Stimulated activated naive CD8-positive, alpha-beta T cell treated with anti-CD3 and anti-CD28 coated beads, Interleukin-15, amount 100 ng/mL, for 72 hours (primary cell): Measurements from ENCODE around the gene ZBTB11.
"Not testable (repeated sequence)": the region's sequence is repeated elsewhere in the genome, so short reads cannot be mapped to it uniquely, and the experiment has no call there.

ENCODE experiments used
- ATAC-seq: fragments of 150-1000 bp; cut with Tn5 transposase; 2 replicates; pipeline ENCODE4 v1.10.0; 2021; ENCODE audit warnings: mild to moderate bottlenecking, moderate library complexity
- DNase-seq, 2 donors: peaks; one replicate each; pipeline ENCODE4 v3.0.0; 2021 to 2022
- H3K27ac Mint-ChIP-seq, 2 donors: one replicate each; pipeline ENCODE4 v1.8.0; 2022; ENCODE audit warnings: mild to moderate bottlenecking in 2 of 2, mixed read lengths in 2 of 2, moderate library complexity in 2 of 2
- H3K27me3 Mint-ChIP-seq: one replicate; pipeline ENCODE4 v1.8.0; 2022; ENCODE audit warnings: mixed read lengths
- H3K4me1 Mint-ChIP-seq: one replicate; pipeline ENCODE4 v1.8.0; 2022; ENCODE audit warnings: mild to moderate bottlenecking, mixed read lengths
- H3K4me3 Mint-ChIP-seq, 2 donors: one replicate each; pipeline ENCODE4 v1.8.0; 2022; ENCODE audit warnings: mild to moderate bottlenecking in 2 of 2, mixed read lengths in 2 of 2, moderate library complexity in 1 of 2
- H3K9me3 Mint-ChIP-seq, 2 donors: one replicate each; pipeline ENCODE4 v1.8.0; 2022; ENCODE audit warnings: mixed read lengths in 2 of 2

Gene ZBTB11, protein sequence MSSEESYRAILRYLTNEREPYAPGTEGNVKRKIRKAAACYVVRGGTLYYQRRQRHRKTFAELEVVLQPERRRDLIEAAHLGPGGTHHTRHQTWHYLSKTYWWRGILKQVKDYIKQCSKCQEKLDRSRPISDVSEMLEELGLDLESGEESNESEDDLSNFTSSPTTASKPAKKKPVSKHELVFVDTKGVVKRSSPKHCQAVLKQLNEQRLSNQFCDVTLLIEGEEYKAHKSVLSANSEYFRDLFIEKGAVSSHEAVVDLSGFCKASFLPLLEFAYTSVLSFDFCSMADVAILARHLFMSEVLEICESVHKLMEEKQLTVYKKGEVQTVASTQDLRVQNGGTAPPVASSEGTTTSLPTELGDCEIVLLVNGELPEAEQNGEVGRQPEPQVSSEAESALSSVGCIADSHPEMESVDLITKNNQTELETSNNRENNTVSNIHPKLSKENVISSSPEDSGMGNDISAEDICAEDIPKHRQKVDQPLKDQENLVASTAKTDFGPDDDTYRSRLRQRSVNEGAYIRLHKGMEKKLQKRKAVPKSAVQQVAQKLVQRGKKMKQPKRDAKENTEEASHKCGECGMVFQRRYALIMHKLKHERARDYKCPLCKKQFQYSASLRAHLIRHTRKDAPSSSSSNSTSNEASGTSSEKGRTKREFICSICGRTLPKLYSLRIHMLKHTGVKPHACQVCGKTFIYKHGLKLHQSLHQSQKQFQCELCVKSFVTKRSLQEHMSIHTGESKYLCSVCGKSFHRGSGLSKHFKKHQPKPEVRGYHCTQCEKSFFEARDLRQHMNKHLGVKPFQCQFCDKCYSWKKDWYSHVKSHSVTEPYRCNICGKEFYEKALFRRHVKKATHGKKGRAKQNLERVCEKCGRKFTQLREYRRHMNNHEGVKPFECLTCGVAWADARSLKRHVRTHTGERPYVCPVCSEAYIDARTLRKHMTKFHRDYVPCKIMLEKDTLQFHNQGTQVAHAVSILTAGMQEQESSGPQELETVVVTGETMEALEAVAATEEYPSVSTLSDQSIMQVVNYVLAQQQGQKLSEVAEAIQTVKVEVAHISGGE

DNA sequence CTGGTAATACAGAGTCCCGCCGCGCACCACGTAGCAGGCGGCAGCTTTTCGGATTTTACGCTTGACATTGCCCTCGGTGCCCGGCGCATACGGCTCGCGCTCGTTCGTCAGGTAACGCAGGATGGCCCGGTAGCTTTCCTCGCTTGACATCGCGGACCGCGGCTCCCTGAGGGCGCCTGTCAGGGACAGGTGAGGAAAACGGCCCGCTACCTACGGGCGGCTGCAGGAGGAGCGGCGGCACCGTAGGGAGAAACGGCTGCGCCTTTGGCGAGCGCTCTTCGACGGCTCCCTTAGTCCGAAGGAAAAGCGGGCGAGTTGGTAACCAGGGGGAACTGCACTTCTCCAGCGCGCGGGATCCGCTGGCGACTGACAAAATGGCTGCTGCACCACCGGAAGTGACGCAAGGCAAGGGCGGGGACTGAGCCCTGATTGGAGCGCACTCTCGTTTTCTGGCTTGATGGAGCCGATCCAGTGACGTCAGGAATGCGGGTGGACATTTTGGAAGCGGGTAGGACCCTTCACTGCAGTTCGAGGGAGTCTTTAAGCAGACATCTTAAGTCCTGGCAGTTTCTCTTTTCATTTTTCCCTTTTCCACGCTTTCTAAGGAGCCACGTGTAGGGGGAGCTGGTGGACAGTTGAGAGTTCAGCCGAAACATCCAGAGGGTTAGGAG lies at the start of gene ZBTB11:
Gene ZBTB11, minus strand, starts transcription at position 368 of the 671 bp plus-strand sequence. Its CDS starts 218 bp downstream, at position 150.
- H3K4me3 Mint-ChIP-seq = peak within 1 kb of the TSS; percentile 95 to 96
- DNase-seq = peak; percentile 98 to 99
- H3K27ac Mint-ChIP-seq = peak within 1 kb of the TSS; percentile 96 to 98
- peak; percentile 74 for ATAC-seq
- H3K27me3 Mint-ChIP-seq = no peaks in the 10 kb centered on the region
- H3K4me1 Mint-ChIP-seq = peaks cover 67% of the 10 kb centered on the region
- H3K9me3 Mint-ChIP-seq = no peaks in the 10 kb centered on the region

DNA sequence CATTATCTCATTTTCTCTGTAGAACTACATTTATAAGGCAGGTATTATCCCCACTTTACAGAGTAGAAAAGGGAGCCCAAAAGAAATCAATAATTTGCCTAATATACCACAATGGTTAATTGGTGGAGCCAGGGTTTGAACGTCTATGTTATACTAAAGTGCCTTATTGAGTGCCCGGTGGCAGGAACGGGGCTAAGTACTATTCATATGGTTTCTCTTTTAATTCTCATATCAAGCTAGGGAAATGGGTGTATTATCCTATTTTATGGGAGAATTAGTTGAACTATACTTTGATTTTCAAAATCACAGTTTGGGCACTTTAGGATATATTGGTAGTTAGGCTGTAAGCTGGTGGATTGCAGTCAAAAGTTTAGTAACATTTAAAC lies 49.0 kb upstream of the ZBTB11 start:
- Mint-ChIP-seq H3K9me3 (no peaks in the 10 kb centered on the region), H3K27me3 (no peaks in the 10 kb centered on the region), H3K4me3 (peak overlapping the region; percentile 94 to 99), H3K27ac (peak overlapping the region in 1 of 2 donors; percentile 31), H3K4me1 (peaks cover 33% of the 10 kb centered on the region)
- no peak for DNase-seq
- no peak for ATAC-seq

DNA sequence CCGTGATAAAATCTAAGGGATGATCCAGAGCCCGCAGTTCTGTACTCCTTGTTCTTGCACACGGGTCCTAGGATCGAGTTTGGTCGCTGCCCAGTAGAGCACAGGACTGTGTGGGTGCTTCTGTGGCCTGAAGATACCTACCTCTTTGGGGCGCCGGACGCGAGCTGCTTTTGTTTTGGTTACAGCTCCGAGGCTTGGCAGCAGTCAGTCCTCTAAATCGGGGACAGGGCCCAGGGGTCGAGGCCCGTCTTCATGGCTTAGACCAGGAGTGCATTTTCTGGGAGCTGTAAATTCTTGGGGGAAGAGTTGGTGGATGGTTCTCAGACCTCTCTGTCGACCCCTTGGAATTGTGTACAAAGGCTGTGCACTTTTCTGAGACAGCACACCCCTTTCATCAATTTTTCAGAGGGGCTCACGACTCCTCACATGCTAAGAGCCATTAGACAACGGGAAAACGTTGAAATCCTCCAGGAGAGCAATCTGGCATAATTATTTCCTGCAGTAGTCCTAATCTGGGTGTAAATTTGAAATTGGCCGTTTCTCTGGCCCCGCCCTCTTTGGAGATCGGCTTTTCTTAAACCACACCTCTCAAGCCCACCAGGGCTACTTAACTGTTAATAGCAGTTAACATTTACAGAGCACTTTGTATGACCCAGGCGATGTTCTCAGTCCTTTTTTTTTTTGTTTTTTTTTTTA lies 48.4 kb upstream of the ZBTB11 start:
- peak; percentile 33 to 38 for DNase-seq
- Mint-ChIP-seq H3K4me1 (peaks cover 38% of the 10 kb centered on the region), H3K9me3 (no peaks in the 10 kb centered on the region), H3K27me3 (no peaks in the 10 kb centered on the region), H3K4me3 (peak overlapping the region; percentile 94 to 99), H3K27ac (peak overlapping the region; percentile 59 to 92)
- peak; percentile 37 for ATAC-seq

DNA sequence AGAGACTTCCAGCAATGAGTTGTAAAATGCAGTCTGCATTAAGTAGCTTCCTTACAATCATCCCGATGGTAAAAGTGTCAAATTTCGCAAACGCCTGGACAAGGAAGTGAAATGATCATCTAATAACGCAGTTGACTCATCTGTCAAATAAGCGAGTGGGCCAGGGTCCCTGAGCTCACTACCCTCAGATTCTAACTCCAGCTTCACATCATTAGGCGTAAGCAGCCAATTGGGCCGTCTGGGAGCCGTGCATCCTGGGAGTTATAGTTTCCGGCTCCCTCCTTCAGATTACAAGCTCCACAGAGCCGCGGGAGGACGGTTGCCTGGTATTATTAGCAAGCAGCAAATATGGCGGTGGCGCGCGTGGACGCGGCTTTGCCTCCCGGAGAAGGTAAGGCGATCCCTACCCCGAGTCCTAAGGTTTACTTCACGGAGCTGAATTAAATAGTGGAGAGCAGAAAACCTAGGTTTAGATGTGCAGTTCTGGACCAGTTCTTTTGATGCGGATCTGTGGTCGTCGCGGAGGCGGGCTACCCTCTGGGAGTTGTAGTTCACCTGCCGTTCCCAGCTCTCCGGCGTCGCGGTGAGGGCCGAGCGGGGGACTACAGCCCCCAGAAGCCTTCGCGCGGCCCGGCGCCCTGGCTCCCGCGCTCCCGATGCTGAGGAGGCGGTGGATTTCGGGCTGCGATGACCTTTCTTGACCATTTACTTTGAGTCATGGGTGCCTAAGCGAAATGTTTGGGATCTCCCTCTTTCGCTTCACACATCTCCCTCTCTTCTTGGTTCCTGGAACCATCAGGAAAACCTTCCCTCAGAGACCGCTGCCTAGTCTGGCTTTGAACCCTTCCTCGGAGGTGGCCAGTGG lies 47.6 kb upstream of the ZBTB11 start, which contains the start of gene CEP97:
Gene CEP97, plus strand, starts transcription at position 286 of the 865 bp plus-strand sequence. Its CDS starts 63 bp downstream, at position 349.
- Mint-ChIP-seq H3K4me1 (peaks cover 38% of the 10 kb centered on the region), H3K27me3 (no peaks in the 10 kb centered on the region), H3K4me3 (peak within 1 kb of the TSS; percentile 94 to 99), H3K27ac (peak within 1 kb of the TSS; percentile 92 to 99), H3K9me3 (no peaks in the 10 kb centered on the region)
- DNase-seq (peak; percentile 86 to 90), ATAC-seq (peak; percentile 97)

DNA sequence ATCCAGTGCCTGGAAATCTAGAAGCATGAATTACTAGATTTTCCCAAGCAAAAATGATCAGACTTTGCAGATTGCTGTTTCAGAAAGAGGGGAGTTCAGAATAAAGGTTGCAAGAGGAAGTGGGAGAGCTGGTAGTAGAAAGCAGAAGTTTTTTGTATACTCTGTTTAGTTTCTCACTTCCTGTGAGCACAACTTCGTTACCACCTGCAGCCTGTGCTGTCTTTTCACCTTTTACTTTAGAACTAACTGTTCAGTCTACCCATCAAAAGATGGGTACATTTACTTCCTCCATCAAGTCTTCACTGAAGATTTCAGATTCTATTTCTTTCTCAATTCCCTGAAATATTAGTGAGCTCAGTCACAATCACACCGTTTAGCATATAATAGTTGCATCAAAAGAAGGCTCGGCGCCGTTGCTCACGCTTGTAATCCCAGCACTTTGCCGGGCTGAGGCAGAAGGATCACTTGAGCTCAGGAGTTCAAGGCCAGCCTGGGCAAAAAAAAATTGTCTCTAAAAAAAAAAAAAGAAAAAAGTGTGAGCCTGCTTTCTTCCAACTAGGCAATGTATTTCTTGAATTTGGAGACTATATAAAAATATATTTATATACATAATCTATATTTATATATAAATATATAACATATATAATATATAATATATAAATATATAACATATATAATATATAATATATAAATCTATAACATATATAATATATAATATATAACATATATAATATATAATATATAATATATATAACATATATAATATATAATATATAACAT lies 45.7 kb upstream of the ZBTB11 start:
- no peaks in the 10 kb centered on the region for H3K27me3 Mint-ChIP-seq
- no peak for ATAC-seq
- H3K27ac Mint-ChIP-seq = peak overlapping the region in 1 of 2 donors; percentile 1

DNA sequence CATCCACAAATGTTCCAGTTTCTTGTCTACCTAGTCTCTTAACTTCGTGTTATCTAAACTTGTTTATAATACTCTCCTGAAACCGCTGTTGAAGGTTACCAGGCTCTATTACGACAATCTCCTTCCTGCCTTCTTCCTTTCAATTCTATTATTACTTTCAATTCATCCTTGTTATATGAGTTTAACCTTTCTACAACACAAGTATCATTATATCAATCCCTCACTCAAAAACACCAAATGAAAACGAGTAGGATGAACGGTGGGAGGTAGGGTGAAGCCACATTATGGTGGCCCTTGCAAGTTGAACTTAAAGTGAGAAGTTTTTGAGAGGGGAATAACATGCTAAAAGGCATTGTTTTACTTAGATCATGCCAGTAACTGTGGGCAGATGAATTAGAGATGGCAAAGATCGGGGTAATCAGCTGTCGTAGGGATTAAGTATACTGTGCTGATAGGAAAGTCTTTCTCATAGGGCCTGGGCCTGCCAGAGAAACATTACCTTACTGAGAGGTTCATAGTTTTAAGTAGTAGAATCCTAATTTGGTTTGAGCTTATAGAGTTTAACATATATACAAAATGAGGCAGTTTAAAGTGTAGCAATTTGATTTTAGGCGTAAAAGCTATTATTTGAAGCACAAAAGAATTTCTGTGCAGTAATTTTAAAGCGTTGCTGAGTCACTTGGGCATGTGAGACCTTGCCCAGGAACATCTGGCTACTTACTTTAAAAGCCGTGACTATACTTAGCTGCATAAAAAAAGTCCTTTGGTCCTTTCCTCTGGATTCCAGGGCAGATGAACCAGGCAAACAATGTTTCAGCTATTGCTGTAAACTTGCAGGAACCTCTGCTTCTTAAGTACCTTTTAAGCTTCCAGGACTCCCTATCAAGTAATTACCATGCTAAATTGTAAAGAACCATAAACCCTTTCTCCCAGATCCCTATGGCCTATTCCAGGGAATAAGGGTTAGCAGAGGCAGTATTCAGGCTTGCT lies 44.2 kb upstream of the ZBTB11 start:
- no peaks in the 10 kb centered on the region for H3K9me3 Mint-ChIP-seq
- peak overlapping the region; percentile 47 to 54 for H3K4me3 Mint-ChIP-seq
- H3K27ac Mint-ChIP-seq = peak overlapping the region; percentile 54 to 60
- peaks cover 31% of the 10 kb centered on the region for H3K4me1 Mint-ChIP-seq
- H3K27me3 Mint-ChIP-seq = no peaks in the 10 kb centered on the region
- ATAC-seq = no peak
- no peak for DNase-seq

More for the DNA sequence above, 45.7 kb upstream of the ZBTB11 start:
- H3K4me3 Mint-ChIP-seq = peak overlapping the region; percentile 28 to 54
- no peak for DNase-seq
- no peaks in the 10 kb centered on the region for H3K9me3 Mint-ChIP-seq
- H3K4me1 Mint-ChIP-seq = peaks cover 38% of the 10 kb centered on the region

DNA sequence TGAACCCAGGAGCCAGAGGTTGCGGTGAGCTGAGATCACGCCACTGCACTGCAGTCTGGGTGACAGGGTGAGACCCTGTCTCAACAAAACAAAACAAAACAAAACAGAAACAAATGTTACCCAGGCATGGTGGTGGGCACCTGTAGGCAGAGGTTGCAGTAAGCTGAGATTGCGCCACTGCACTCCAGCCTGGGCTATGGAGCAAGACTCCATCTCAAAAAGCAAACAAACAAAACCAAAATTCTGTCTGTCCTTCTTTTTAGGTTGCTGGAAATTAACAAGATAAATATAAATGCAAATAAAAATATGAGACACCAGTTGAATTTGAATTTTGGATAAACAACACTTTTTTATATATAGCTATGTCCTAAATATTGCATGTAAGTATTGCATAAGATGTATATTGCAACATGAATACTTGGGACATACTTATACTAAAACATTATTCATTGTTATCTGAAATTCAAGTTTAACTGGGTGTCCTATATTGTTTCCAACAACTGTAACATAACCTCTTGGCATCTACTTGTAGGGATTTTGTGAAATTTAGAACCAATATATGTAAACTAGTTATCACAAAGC lies 42.8 kb upstream of the ZBTB11 start:
- no peak for DNase-seq
- no peak overlapping the region for H3K27ac Mint-ChIP-seq
- ATAC-seq = no peak
- H3K4me1 Mint-ChIP-seq = peaks cover 31% of the 10 kb centered on the region
- no peaks in the 10 kb centered on the region for H3K27me3 Mint-ChIP-seq
- no peaks in the 10 kb centered on the region for H3K9me3 Mint-ChIP-seq
- no peak overlapping the region for H3K4me3 Mint-ChIP-seq

DNA sequence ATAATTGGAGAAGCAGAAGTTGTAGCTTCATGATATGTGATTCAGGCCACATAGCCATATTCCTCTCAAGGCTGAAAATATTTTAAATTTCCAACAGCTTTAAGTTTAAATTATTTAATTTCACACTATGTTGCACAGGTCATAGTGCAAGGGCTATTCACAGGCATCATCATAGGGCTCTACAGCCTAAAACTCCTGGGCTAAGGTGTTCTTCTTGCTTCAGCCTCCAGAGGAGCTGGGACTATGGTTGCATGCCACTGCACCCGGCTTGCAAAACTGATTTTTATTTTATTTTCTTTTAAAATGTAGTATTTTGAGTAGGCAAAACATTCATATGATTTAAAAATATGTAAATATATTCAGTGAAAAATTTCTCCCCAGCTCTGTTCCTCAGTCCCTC lies 41.5 kb upstream of the ZBTB11 start:
- Mint-ChIP-seq H3K4me1 (peaks cover 25% of the 10 kb centered on the region), H3K27me3 (no peaks in the 10 kb centered on the region), H3K27ac (no peak overlapping the region), H3K9me3 (no peaks in the 10 kb centered on the region), H3K4me3 (no peak overlapping the region)
- DNase-seq (no peak), ATAC-seq (no peak)

DNA sequence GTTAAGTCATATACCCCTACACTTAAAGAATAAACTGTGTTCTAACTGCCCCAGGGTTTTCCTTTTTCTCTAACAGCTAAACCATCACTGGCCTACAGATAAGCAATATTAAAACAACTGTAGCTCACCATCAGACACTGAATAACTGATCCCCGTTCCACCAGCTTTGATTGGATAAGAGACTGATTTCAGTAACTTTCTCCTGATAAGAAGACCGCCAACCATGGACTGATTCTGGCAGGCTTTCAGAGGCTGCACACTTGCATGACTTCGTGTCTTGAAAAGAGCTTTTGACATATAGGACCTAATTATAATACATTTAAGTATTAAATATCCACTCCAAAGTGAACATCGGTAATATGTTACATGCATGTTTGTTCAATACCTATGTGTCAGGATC lies 32.2 kb upstream of the ZBTB11 start:
- Mint-ChIP-seq H3K27ac (no peak overlapping the region), H3K4me3 (no peak overlapping the region), H3K4me1 (no peaks in the 10 kb centered on the region), H3K9me3 (no peaks in the 10 kb centered on the region), H3K27me3 (no peaks in the 10 kb centered on the region)
- no peak for ATAC-seq
- DNase-seq = no peak

DNA sequence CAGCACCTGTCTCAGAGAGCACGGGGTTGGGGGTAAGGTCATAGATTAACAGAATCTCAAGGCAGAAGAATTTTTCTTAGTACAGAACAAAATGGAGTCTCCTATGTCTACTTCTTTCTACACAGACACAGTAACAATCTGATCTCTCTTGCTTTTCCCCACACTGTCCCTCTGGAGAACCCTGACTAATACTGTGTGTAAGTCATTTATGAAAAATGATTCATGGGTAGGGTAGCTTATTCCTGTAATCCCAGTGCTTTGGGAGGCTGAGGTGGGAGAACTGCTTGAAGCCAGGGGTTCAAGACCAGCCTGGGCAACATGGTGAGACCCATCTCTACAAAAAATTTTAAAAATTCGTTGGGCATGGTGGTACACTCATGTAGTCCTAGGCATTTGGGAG lies 27.7 kb upstream of the ZBTB11 start:
- DNase-seq, ATAC-seq, H3K27ac Mint-ChIP-seq, H3K4me1 Mint-ChIP-seq, H3K9me3 Mint-ChIP-seq, H3K27me3 Mint-ChIP-seq, H3K4me3 Mint-ChIP-seq: not testable (repeated sequence)

DNA sequence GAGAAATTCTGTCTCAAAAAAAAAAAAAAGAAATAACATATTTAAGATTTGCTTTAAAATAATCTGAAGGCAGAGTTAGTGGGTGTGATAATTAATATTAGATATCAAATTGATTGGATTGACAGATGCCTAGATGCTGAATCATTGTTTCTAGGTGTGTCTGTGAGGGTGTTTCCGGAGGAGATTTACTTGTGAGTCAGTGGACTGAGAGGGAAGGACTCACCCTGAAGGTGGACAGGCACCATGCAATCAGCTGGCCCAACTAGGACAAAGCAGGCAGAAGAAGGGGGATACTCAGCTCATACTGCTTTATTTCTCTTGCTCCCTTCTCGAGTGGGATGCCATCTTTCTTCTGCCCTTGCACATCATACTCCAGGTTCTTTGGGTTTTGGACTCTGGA lies 26.2 kb upstream of the ZBTB11 start:
- no peaks in the 10 kb centered on the region for H3K27me3 Mint-ChIP-seq
- no peak overlapping the region for H3K27ac Mint-ChIP-seq
- H3K9me3 Mint-ChIP-seq = no peaks in the 10 kb centered on the region
- H3K4me1 Mint-ChIP-seq = no peaks in the 10 kb centered on the region
- DNase-seq = no peak
- no peak for ATAC-seq
- H3K4me3 Mint-ChIP-seq = no peak overlapping the region

DNA sequence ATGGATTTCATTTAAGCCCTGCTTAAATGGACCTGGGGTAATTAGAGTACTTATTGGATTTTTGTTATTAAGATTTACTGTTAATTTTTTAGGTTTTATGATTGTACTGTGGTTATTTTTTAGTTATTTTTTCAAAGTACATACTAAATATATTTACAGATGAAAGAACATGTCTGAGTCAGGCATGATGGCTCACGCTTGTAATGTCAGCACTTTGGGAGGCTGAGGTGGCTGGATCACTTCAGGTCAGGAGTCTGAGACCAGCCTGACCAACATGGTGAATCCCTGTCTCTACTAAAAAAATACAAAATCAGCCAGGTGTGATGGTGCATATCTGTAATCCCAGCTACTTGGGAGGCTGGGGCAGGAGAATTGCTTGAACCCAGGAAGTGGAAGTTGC lies 25.8 kb upstream of the ZBTB11 start:
- no peak overlapping the region for H3K27ac Mint-ChIP-seq
- no peak for ATAC-seq
- H3K4me1 Mint-ChIP-seq = no peaks in the 10 kb centered on the region
- H3K4me3 Mint-ChIP-seq = no peak overlapping the region
- H3K9me3 Mint-ChIP-seq = no peaks in the 10 kb centered on the region
- DNase-seq = no peak
- no peaks in the 10 kb centered on the region for H3K27me3 Mint-ChIP-seq
